Testis (tissue), 2 donors: ENCODE results near the gene NBEAL1.
"Not testable (repeated sequence)": the region's sequence is repeated elsewhere in the genome, so short reads cannot be mapped to it uniquely, and the experiment has no call there.

ENCODE experiments used
- CTCF ChIP-seq, 3 experiments: fragments of 450-650 bp in 2 of 3; fragments of 200-600 bp in 1 of 3; sonication (generic) in 1 of 3; IDR thresholded peaks; one replicate each; pipeline ENCODE4 v1.5.1; 2016 to 2019; ENCODE audit warnings: antibody characterized with exemption in 3 of 3, mild to moderate bottlenecking in 2 of 3, moderate library complexity in 1 of 3
- POLR2A ChIP-seq: fragments of 450-650 bp; IDR thresholded peaks from one replicate; pipeline ENCODE4 v1.6.1; 2017; ENCODE audit warnings: antibody characterized with exemption, mild to moderate bottlenecking, moderate library complexity

DNA sequence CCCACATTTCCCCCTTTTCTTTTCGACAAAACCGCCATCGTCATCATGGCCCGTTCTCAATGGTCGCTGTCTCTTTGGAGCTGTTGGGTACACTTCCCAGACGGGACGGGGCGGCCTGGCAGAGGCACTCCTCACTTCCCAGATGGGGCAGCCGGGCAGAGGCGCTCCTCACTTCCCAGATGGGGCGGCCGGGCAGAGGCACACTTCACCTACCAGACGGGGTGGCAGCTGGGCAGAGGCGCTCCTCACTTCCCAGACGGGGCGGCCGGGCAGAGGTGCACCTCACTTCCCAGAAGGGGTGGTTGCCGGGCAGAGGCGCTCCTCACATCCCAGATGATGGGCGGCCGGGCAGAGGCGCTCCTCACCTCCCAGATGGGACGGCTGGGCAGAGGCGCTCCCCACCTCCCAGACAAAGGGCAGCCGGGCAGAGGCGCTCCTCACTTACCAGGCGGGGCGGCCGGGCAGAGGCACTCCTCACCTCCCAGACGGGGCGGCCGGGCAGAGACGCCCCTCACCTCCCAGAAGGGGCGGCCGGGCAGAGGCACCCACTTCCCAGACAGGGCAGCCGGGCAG, 51.9 kb downstream of the NBEAL1 start:
- TF ChIP-seq CTCF (IDR thresholded peaks at IDR 0.05); POLR2A: not testable (repeated sequence)
